Fibroblast of lung (primary cell): ENCODE data around the gene FBXW11.

Experiments
- CTCF ChIP-seq, 2 donors: IDR thresholded peaks in 1 of 2; conservative IDR thresholded peaks in 1 of 2; 1 replicate in 1 of 2; 2 replicates in 1 of 2; pipeline ENCODE4 v1.5.1; 2011 to 2012; ENCODE audit warnings: low read length in 2 of 2, control low read depth in 1 of 2, inconsistent platforms in 1 of 2, low read depth in 1 of 2, mild to moderate bottlenecking in 1 of 2
- EZH2 ChIP-seq: IDR thresholded peaks from 2 replicates; pipeline ENCODE4 v1.5.1; 2012; ENCODE audit warnings: low read length, control low read depth, mild to moderate bottlenecking; ENCODE audit errors: missing control alignments

DNA sequence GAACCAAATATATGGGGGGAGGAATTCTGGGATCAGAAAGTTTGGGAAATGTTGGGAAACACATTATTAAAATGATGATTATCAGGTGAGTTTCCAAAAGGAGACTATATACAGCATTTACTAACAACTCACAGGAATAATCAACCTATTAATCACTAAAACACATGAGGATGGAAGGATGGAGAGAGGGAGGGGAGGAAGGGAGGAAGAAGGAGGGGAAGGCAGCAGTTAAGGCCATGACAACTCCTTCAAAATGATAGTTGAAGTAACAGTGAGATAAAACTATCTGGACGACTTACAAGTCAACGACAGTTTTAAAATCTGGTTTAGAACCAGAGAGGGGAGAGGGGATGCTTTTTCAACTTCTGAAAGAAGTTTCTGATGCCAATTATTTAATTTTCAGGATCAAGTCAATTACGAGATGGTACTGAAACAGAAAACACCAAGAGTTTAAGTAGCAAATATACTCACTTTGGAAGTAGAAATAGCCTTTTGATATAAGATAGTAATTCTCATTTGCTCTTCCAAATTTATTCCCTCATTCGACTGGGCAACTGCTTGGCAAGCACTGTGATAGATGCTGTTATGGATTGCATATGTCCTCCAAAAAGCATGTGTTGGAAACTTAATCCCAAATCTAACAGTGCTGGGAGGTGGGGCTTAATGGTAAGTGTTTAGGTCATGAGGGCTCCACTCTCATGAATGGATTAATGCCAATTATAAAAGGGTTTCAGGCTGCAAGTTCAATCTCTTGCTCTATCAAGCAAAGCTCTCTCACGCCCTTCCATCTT is 30.4 kb downstream of the FBXW11 start:
- TF ChIP-seq CTCF (conservative IDR thresholded peaks at IDR 0.05 in 1 of 2, IDR thresholded peaks at IDR 0.05 in 1 of 2; ENCODE audit: low read depth in 1 of 2, low read length in 2 of 2) = no peak
- no peak for TF ChIP-seq EZH2
